ENCODE results near the gene NAGPA.
"Not testable (repeated sequence)": the region's sequence is repeated elsewhere in the genome, so short reads cannot be mapped to it uniquely, and the experiment has no call there.

Gene NAGPA, protein sequence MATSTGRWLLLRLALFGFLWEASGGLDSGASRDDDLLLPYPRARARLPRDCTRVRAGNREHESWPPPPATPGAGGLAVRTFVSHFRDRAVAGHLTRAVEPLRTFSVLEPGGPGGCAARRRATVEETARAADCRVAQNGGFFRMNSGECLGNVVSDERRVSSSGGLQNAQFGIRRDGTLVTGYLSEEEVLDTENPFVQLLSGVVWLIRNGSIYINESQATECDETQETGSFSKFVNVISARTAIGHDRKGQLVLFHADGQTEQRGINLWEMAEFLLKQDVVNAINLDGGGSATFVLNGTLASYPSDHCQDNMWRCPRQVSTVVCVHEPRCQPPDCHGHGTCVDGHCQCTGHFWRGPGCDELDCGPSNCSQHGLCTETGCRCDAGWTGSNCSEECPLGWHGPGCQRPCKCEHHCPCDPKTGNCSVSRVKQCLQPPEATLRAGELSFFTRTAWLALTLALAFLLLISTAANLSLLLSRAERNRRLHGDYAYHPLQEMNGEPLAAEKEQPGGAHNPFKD

DNA sequence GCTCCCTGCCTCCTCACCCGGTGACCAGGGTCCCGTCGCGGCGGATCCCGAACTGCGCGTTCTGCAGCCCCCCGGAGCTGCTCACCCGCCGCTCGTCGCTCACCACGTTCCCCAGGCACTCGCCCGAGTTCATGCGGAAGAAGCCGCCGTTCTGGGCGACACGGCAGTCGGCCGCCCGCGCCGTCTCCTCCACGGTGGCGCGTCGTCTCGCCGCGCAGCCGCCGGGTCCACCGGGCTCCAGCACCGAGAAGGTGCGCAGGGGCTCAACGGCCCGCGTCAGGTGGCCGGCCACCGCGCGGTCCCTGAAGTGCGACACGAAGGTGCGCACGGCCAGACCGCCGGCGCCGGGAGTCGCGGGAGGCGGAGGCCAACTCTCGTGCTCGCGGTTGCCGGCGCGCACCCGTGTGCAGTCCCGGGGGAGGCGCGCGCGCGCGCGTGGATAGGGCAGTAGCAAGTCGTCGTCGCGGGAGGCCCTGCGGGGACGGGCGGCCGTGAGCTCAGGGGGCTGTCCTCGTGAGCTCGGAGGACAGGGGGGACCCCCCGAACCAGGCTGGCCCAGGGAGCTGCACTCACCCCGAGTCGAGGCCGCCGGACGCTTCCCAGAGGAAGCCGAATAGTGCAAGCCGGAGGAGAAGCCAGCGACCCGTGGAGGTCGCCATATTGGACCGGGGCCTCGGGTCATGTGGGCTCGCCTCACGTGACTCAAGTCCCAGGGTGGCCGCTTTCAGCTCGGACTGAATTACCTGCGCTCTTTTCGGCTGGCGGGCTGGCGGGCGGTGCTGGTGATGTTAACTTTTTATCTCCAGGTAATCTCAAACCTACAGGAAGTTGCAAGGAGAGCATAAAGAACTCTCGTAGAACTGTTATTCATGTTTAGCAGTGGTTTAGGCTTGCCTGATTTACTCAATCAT, at the start of gene NAGPA:
TSS of gene NAGPA (minus strand) at position 680 of the 911 bp plus-strand sequence. CDS start at position 659, 21 bp downstream.
- Histone ChIP-seq H3K4me1 (peaks cover 0 to 20% (median 16%) of the 10 kb centered on the region in 4 donors), H3K27ac (peak within 1 kb of the TSS; percentile 54 to 63)
- intact Hi-C loops (cut with DNase I; ENCODE audit: low total_unique reads) = no loop called here

DNA sequence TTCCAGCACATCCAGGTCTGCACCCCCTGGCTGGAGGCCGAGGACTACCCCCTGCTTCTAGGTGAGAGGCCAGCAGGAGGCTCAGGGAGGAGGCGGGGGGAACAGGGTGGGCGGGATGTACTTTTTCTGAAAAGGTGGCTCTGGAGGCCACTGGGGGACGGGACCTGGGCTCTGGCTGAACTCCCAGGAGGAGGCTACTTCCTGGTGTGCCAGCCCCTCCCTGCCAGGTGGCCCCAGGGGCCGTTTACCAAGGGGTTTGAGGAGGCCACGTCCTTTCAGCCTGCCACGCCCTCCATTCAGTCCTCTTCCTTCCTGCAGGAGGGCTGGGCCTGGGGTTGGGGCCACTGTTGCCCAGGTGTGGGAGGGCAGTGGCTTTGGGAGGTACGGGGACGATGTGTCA, 47.3 kb upstream of the NAGPA start:
- H3K27me3 ChIP-seq; H3K9me3 ChIP-seq; DNase-seq; H3K4me1 ChIP-seq; H3K4me3 ChIP-seq; H3K27ac ChIP-seq; intact Hi-C loops (cut with DNase I; ENCODE audit: low total_unique reads): not testable (repeated sequence)
- H3K36me3 ChIP-seq = peaks cover 14 to 95% (median 75%) of the 10 kb centered on the region in 3 donors

More for the DNA sequence above, at the start of gene NAGPA:
- TF ChIP-seq, protein P1, sequence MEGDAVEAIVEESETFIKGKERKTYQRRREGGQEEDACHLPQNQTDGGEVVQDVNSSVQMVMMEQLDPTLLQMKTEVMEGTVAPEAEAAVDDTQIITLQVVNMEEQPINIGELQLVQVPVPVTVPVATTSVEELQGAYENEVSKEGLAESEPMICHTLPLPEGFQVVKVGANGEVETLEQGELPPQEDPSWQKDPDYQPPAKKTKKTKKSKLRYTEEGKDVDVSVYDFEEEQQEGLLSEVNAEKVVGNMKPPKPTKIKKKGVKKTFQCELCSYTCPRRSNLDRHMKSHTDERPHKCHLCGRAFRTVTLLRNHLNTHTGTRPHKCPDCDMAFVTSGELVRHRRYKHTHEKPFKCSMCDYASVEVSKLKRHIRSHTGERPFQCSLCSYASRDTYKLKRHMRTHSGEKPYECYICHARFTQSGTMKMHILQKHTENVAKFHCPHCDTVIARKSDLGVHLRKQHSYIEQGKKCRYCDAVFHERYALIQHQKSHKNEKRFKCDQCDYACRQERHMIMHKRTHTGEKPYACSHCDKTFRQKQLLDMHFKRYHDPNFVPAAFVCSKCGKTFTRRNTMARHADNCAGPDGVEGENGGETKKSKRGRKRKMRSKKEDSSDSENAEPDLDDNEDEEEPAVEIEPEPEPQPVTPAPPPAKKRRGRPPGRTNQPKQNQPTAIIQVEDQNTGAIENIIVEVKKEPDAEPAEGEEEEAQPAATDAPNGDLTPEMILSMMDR (IDR thresholded peaks at IDR 0.05) = no peak
- Histone ChIP-seq H3K9me3 (no peaks in the 10 kb centered on the region), H3K4me3 (peak within 1 kb of the TSS; percentile 69 to 93), H3K36me3 (peaks cover 0 to 28% (median 0%) of the 10 kb centered on the region in 3 donors), H3K27me3 (no peaks in the 10 kb centered on the region)
- DNase-seq = peak; percentile 89 to 90

DNA sequence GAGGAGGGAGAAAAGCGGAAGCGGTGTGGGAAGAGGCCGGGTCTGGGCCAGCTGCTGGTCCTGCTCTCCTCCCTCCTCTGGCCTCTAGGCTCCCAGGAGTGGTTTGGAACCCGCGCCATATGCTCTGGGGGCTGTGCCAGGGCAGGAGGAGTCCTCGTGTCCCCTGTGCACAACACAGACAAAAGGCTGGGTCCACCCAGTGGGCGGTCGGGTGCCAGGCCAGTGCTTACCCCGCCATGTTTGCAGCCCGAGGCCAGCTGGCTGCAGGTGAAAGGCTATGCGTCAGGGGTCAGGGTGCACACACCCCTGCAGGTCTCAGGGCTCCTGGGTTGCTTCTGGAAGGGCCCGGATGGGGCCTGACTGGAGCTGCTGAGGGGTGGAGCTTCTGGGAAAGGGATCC, 46.7 kb upstream of the NAGPA start:
- intact Hi-C loops (cut with DNase I; ENCODE audit: low total_unique reads); H3K27me3 ChIP-seq; H3K9me3 ChIP-seq; DNase-seq; H3K4me1 ChIP-seq; H3K27ac ChIP-seq; H3K4me3 ChIP-seq: not testable (repeated sequence)
- peaks cover 19 to 95% (median 78%) of the 10 kb centered on the region in 3 donors for H3K36me3 ChIP-seq

DNA sequence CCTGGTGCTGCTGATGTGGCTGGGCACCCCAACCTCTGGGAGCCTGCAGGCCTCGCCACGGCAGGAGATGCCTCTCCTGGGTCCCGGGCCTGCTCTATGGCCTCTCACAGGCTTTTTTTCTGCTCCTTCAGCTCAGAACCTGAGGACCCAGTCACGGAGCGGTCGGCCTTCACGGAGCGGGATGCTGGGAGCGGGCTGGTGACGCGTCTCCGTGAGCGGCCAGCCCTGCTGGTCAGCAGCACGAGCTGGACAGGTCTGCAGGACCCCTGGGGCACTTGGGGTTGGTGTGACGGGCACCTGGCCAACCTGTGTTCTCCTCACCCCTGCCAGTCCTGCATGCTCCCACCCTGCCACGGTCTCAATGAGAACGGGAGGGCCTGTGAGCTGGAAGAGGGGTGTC, 44.9 kb upstream of the NAGPA start:
- peaks cover 20 to 81% (median 72%) of the 10 kb centered on the region in 3 donors for H3K36me3 ChIP-seq
- H3K4me3 ChIP-seq = no peak overlapping the region
- no peaks in the 10 kb centered on the region for H3K27me3 ChIP-seq
- H3K27ac ChIP-seq = no peak overlapping the region
- intact Hi-C loops (cut with DNase I; ENCODE audit: low total_unique reads) = loop anchor here (10.0 kb wide), 1 partner anchor 114 kb away; no protein-coding TSS in a partner anchor
- TF ChIP-seq, protein P1 (IDR thresholded peaks at IDR 0.05) = no peak
- DNase-seq = no peak
- no peaks in the 10 kb centered on the region for H3K4me1 ChIP-seq
- no peaks in the 10 kb centered on the region for H3K9me3 ChIP-seq

DNA sequence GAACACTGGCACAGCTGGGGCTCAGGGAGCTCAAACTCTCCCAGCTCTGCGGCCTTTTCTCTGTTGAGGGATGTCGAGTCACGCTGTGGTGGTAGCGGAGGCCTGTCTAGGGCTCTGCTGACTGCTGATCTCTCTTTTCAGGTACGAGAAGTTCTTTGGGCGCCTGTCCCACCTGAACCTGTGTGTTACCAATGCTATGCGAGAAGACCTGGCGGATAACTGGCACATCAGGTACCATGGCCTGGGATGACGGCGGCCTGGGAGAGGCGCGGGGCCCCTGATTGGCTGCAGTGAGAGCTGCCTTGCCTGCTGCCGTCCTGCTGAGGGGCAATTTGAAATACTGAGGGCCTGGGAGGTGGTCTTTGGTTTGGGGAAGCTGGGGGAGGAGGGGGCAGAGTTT, 43.6 kb upstream of the NAGPA start:
- DNase-seq = no peak
- intact Hi-C loops (cut with DNase I; ENCODE audit: low total_unique reads) = loop anchor here (10.0 kb wide), 1 partner anchor 113 kb away; no protein-coding TSS in a partner anchor
- H3K36me3 ChIP-seq = peaks cover 20 to 68% (median 64%) of the 10 kb centered on the region in 3 donors

DNA sequence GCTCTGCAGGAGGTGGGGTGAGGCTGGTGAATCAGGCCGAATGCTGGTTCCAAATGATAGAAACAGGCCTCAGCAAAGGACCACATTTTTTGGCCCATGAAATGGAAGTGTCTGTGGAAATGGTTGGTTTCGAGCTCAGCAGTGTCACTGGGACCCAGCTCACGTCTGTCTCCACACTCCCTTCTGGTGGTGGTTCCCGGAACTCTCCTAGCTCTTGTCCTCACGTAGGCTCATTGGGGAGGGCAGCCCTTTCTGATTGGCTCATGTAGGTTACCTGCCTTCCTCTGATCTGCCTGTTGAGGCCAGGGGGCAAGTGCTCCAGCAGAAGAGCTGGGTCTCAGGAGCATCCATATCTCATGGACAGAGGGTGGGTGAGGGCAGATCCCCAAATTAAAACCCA, 41.9 kb upstream of the NAGPA start:
- Histone ChIP-seq H3K4me1 (peaks cover 0 to 17% (median 6%) of the 10 kb centered on the region in 4 donors), H3K27ac (no peak overlapping the region), H3K27me3 (no peaks in the 10 kb centered on the region), H3K4me3 (no peak overlapping the region), H3K36me3 (peaks cover 20 to 52% (median 51%) of the 10 kb centered on the region in 3 donors), H3K9me3 (no peaks in the 10 kb centered on the region)
- no peak for DNase-seq
- TF ChIP-seq, protein P1 (IDR thresholded peaks at IDR 0.05) = no peak
- intact Hi-C loops (cut with DNase I; ENCODE audit: low total_unique reads) = loop anchor here (10.0 kb wide), 1 partner anchor 111 kb away; no protein-coding TSS in a partner anchor

More for the DNA sequence above, 43.6 kb upstream of the NAGPA start:
- no peaks in the 10 kb centered on the region for H3K27me3 ChIP-seq
- H3K4me1 ChIP-seq = peaks cover 0 to 7% (median 2%) of the 10 kb centered on the region in 4 donors
- H3K27ac ChIP-seq = no peak overlapping the region
- TF ChIP-seq, protein P1 (IDR thresholded peaks at IDR 0.05) = no peak
- no peaks in the 10 kb centered on the region for H3K9me3 ChIP-seq
- no peak overlapping the region for H3K4me3 ChIP-seq

DNA sequence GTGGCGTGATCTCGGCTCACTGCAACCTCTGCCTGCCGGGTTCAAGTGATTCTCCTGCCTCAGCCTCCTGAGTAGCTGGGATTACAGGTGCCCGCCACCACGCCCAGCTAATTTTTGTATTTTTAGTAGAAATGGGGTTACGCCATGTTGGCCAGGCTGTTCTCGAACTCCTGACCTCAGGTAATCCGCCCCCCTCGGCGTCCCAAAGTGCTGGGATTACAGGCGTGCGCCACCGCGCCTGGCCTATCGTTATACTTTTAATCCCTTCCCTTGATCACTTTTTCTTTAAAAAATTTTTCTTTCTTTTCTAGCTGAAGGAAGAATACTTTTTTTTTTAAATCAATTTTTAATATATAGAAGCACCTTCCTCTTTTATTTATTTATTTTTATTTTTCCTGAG, 40.0 kb upstream of the NAGPA start:
- Histone ChIP-seq H3K4me1 (peaks cover 0 to 17% (median 6%) of the 10 kb centered on the region in 4 donors), H3K36me3 (peaks cover 17 to 38% (median 36%) of the 10 kb centered on the region in 3 donors)
- H3K27ac ChIP-seq, H3K4me3 ChIP-seq, H3K9me3 ChIP-seq, H3K27me3 ChIP-seq: not testable (repeated sequence)
- peak in 1 of 2 donors; percentile 9 for DNase-seq
- intact Hi-C loops (cut with DNase I; ENCODE audit: low total_unique reads) = loop anchor here (10.0 kb wide), 1 partner anchor 109 kb away; no protein-coding TSS in a partner anchor

Data from tibial artery (tissue), 4 donors.